GM12891 (cell line): ENCODE measurements around the gene TROAP.

ENCODE experiments used
- POLR2A ChIP-seq: IDR thresholded peaks from 2 replicates; pipeline ENCODE4 v1.6.1; 2011; ENCODE audit warnings: low read depth, low read length, control low read depth
- POLR2AphosphoS5 ChIP-seq: IDR thresholded peaks from 2 replicates; pipeline ENCODE4 v1.6.1; 2011; ENCODE audit warnings: low read depth, low read length, control low read depth

DNA sequence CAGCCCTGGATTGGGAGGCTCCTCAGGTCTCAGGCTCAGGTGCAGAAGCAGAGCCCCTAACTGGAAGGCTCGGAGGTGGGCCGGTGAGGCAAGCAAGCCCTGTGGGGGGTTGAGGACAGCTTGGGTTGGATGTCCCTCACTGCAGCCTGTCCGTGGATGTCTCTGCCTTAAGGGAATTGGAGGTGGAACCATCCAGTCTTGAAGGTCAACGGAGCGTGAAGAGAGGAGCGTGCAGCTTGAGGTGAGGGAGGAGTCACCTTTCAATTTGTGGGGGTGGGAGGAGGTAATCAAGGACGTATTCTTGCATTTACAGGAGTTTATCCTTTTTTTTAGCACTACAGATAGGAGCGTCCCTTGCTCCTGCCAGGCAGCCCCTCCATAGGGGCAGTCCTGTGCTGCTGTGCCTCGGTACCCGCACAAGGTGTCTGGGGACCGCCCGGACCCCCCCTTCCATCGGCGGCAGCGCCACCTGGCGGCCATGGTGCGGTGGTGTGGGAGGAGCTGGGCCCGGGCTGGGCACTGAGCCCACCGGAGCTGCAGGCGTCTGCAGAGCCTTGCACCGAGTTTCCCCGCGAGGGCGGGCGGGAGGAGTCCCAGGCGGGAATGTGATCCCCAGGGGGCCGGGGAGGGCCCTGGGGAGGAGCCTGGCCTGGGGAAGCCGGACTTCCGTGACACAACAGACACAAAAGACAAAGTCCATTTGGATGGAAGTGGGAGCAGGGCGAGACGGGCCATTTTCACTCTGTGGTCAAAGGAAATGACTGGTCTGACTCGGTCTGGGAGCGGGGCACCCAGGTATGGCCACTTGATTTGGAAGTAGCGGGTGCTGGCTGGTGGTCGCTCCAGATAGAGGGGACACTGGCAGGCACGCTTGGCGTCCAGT lies 24.5 kb downstream of the TROAP start:
- no peak for TF ChIP-seq POLR2AphosphoS5
- no peak for TF ChIP-seq POLR2A
